Neuronal stem cell (in vitro differentiated cells): Measurements from ENCODE around the gene DMXL1.

ENCODE experiments used
- DNase-seq: peaks from one replicate; pipeline ENCODE4 v3.0.0-alpha.2; 2013; ENCODE audit warnings: low spot score
- H2AFZ ChIP-seq: one replicate; pipeline ENCODE4 v1.6.1; 2013; ENCODE audit warnings: mild to moderate bottlenecking, low read length, inconsistent platforms
- H2AK5ac ChIP-seq: 2 replicates; pipeline ENCODE4 v1.6.1; 2013; ENCODE audit warnings: low read depth, mild to moderate bottlenecking, inconsistent platforms, low read length, moderate library complexity, mixed read lengths
- H2BK120ac ChIP-seq: 2 replicates; pipeline ENCODE4 v1.6.1; 2013; ENCODE audit warnings: low read depth, mild to moderate bottlenecking, inconsistent platforms, low read length, moderate library complexity, mixed read lengths
- H2BK12ac ChIP-seq: one replicate; pipeline ENCODE4 v1.6.1; 2013; ENCODE audit warnings: low read length, inconsistent platforms
- H2BK15ac ChIP-seq: 2 replicates; pipeline ENCODE4 v1.6.1; 2013; ENCODE audit warnings: mild to moderate bottlenecking, low read length, inconsistent platforms, mixed read lengths
- H2BK5ac ChIP-seq: one replicate; pipeline ENCODE4 v1.6.1; 2013; ENCODE audit warnings: inconsistent platforms, mild to moderate bottlenecking, low read length, moderate library complexity
- H3K14ac ChIP-seq: one replicate; pipeline ENCODE4 v1.6.1; 2013; ENCODE audit warnings: low read length, inconsistent platforms
- H3K18ac ChIP-seq: 2 replicates; pipeline ENCODE4 v1.6.1; 2013; ENCODE audit warnings: low read length, inconsistent platforms
- H3K23ac ChIP-seq: 2 replicates; pipeline ENCODE4 v1.6.1; 2013; ENCODE audit warnings: low read depth, mild to moderate bottlenecking, mixed read lengths, low read length, inconsistent platforms; ENCODE audit not compliant: poor library complexity
- H3K27ac ChIP-seq: replicated peaks from 3 replicates; pipeline ENCODE4 v1.5.1; 2013; ENCODE audit warnings: low read length, inconsistent platforms
- H3K27me3 ChIP-seq, 3 experiments: 2 replicates each; pipeline ENCODE4 v1.6.1; 2013; ENCODE audit warnings: low read length in 3 of 3, mild to moderate bottlenecking in 2 of 3, inconsistent platforms in 1 of 3, low read depth in 1 of 3, mixed read lengths in 1 of 3, moderate library complexity in 1 of 3; ENCODE audit not compliant: control insufficient read depth in 3 of 3, insufficient read depth in 3 of 3
- H3K36me3 ChIP-seq, 2 donors: replicated peaks in 1 of 2; 2 replicates each; pipeline ENCODE4 v1.6.1; 2013; ENCODE audit warnings: low read length in 2 of 2; ENCODE audit not compliant: control insufficient read depth in 2 of 2, insufficient read depth in 2 of 2
- H3K4ac ChIP-seq: 2 replicates; pipeline ENCODE4 v1.6.1; 2013; ENCODE audit warnings: inconsistent platforms, mild to moderate bottlenecking, low read length, moderate library complexity
- H3K4me1 ChIP-seq, 2 donors: 1 replicate in 1 of 2; 2 replicates in 1 of 2; pipeline ENCODE4 v1.6.1; 2013; ENCODE audit warnings: low read length in 2 of 2, low read depth in 1 of 2; ENCODE audit not compliant: control insufficient read depth in 2 of 2, insufficient read depth in 1 of 2
- H3K4me2 ChIP-seq: one replicate; pipeline ENCODE4 v1.6.1; 2013; ENCODE audit warnings: mild to moderate bottlenecking, low read length, inconsistent platforms; ENCODE audit not compliant: insufficient read depth, poor library complexity, severe bottlenecking
- H3K4me3 ChIP-seq, 2 donors: 2 replicates each; pipeline ENCODE4 v1.5.1; 2013; ENCODE audit warnings: low read length in 2 of 2, mild to moderate bottlenecking in 2 of 2, inconsistent platforms in 1 of 2, moderate library complexity in 1 of 2
- H3K79me1 ChIP-seq: one replicate; pipeline ENCODE4 v1.6.1; 2013; ENCODE audit warnings: low read depth, mild to moderate bottlenecking, inconsistent platforms, low read length, moderate library complexity
- H3K9ac ChIP-seq: one replicate; pipeline ENCODE4 v1.6.1; 2013; ENCODE audit warnings: mild to moderate bottlenecking, low read depth, low read length, inconsistent platforms; ENCODE audit not compliant: poor library complexity
- H3K9me3 ChIP-seq, 2 donors: replicated peaks in 1 of 2; 2 replicates each; pipeline versions ENCODE3 to v1.6.1; 2013; ENCODE audit warnings: low read length in 2 of 2, mild to moderate bottlenecking in 2 of 2, inconsistent platforms in 1 of 2, low read depth in 1 of 2, mixed read lengths in 1 of 2, moderate library complexity in 1 of 2; ENCODE audit not compliant: control insufficient read depth in 2 of 2, insufficient read depth in 1 of 2
- H4K8ac ChIP-seq: one replicate; pipeline ENCODE4 v1.6.1; 2013; ENCODE audit warnings: low read depth, mild to moderate bottlenecking, inconsistent platforms, low read length, moderate library complexity
- H4K91ac ChIP-seq: one replicate; pipeline ENCODE4 v1.6.1; 2013; ENCODE audit warnings: low read length, low read depth, mild to moderate bottlenecking, inconsistent platforms; ENCODE audit not compliant: poor library complexity
- WGBS, 2 donors: extraction: QIAGEN DNeasy Blood & Tissue Kit; methylation state at CpG; one replicate each; pipeline ENCODE4 v1.1.7; 2013; ENCODE audit warnings: missing lambda C conversion rate in 2 of 2, mixed read lengths in 1 of 2; ENCODE audit not compliant: insufficient read length in 2 of 2, insufficient replicate concordance in 1 of 2; ENCODE audit errors: extremely low coverage in 2 of 2; 5-methylcytosine and 5-hydroxymethylcytosine counted together

Gene DMXL1

DNA sequence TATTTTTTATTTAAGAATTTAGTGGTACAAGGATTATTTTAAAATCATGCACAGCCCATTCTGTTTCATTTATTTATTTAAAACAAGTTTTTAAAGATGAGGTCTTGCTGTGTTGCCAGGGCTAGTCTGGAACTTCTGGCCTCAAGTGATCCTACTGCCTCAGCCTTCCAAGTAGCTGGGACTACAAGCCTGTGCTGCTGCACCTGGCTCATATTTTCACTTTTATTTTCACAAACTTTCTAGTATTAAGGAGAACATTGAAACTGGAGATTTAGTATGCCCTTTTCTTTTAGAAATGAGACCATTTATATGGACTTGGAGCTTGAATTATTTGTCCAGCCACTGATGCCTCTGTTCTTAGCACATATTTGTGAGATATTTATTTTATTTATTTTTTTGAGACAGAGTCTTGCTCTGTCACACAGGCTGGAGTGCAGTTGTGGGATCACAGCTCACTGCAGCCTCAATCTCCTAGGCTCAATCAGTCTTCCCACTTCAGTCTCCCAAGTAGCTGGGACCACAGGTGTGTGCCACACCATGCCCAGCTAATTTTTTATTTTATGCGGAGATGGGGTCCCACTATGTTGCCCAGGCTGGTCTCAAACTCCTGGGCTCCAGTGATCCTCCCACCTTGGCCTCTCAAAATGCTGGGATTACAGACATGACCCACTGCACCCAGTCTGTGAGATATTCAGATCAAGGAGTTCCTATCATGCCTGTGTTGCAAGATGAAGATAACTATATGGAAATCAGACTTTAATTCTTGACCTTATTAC lies 7.4 kb downstream of the DMXL1 start:
- no peak overlapping the region for H2BK15ac ChIP-seq
- H3K4ac ChIP-seq = no peak overlapping the region
- no peak overlapping the region for H2BK12ac ChIP-seq
- H3K27me3 ChIP-seq = no peaks in the 10 kb centered on the region
- no peak overlapping the region for H4K91ac ChIP-seq
- H2BK5ac ChIP-seq = no peak overlapping the region
- no peaks in the 10 kb centered on the region for H3K9me3 ChIP-seq
- no peak for DNase-seq
- H3K18ac ChIP-seq = no peak overlapping the region
- H2BK120ac ChIP-seq = no peak overlapping the region
- H3K23ac ChIP-seq = no peak overlapping the region
- no peak overlapping the region for H3K27ac ChIP-seq
- H3K36me3 ChIP-seq = no peaks in the 10 kb centered on the region
- H3K14ac ChIP-seq = no peak overlapping the region
- no peak overlapping the region for H3K9ac ChIP-seq
- H2AFZ ChIP-seq = no peak overlapping the region
- no peak overlapping the region for H2AK5ac ChIP-seq
- no peak overlapping the region for H3K4me3 ChIP-seq
- no CpG with 5 or more reads among the region's 1 CpG for WGBS, 2 donors
- no peaks in the 10 kb centered on the region for H3K79me1 ChIP-seq
- no peak overlapping the region for H3K4me2 ChIP-seq
- peaks cover 0 to 2% of the 10 kb centered on the region in 2 donors for H3K4me1 ChIP-seq
- H4K8ac ChIP-seq = no peak overlapping the region

DNA sequence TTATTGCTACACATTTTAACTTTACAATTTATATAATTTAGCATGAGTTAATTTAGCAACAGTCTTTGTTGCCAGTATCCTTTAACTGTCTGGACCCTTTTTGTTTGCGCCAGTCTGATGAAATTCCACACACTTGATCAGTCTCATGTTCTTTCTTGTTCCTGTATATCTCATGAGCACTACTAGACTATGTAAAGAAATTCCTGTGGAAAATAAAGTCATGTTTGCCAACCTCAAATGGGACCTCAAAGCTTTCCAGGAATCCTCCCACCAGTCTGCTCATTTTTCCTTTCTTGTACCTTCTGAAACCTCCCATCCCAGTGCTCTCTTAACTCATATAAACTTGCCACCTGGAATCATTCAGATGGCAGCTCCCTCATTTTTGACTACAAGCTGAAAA lies 8.0 kb downstream of the DMXL1 start:
- Histone ChIP-seq H4K8ac (no peak overlapping the region), H2BK12ac (no peak overlapping the region), H2AFZ (no peak overlapping the region), H3K4me3 (no peak overlapping the region), H4K91ac (no peak overlapping the region), H2AK5ac (no peak overlapping the region), H3K27me3 (no peaks in the 10 kb centered on the region), H3K36me3 (no peaks in the 10 kb centered on the region), H3K79me1 (no peaks in the 10 kb centered on the region), H3K9ac (no peak overlapping the region), H2BK120ac (no peak overlapping the region), H3K4me1 (peaks cover 0 to 2% of the 10 kb centered on the region in 2 donors), H3K14ac (no peak overlapping the region), H3K27ac (no peak overlapping the region), H3K23ac (no peak overlapping the region), H2BK5ac (no peak overlapping the region), H3K9me3 (no peaks in the 10 kb centered on the region), H3K18ac (no peak overlapping the region), H3K4me2 (no peak overlapping the region), H2BK15ac (no peak overlapping the region), H3K4ac (no peak overlapping the region)
- no CpG with 5 or more reads among the region's 1 CpG for WGBS, 2 donors
- DNase-seq = no peak

DNA sequence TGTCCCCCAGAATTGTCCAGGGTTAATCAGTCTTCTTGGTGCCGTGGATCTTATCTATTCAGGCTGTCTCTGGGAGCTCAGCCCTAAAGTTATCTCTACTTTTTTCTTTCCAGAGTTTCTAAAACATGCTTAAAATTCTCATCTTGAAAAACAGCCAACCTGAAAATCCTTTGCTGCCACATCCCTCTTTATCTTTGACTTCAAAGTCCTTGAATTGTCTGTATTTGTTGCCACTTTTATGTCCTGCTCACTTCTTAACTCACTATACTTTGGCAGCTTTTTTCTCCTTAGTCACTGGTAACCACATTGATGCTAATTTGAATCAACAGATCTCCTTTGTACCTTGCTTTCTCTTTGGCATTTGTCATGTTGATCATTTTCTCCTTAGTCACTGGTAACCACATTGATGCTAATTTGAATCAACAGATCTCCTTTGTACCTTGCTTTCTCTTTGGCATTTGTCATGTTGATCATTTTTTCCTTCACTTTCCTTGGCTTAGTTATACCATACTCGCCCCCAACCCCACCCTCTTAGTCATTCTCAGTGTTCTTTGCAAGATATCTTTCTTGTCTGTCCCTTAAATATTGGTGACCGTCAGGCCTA lies 8.5 kb downstream of the DMXL1 start:
- no peaks in the 10 kb centered on the region for H3K27me3 ChIP-seq
- H2BK12ac ChIP-seq = no peak overlapping the region
- no peak overlapping the region for H2BK5ac ChIP-seq
- no peaks in the 10 kb centered on the region for H3K79me1 ChIP-seq
- no CpG with 5 or more reads among the region's 3 CpGs for WGBS, 2 donors
- no peak for DNase-seq
- no peak overlapping the region for H3K4me2 ChIP-seq
- no peak overlapping the region for H4K8ac ChIP-seq
- H2BK120ac ChIP-seq = no peak overlapping the region
- H2AK5ac ChIP-seq = no peak overlapping the region
- H2BK15ac ChIP-seq = no peak overlapping the region
- peaks cover 0 to 2% of the 10 kb centered on the region in 2 donors for H3K4me1 ChIP-seq
- H3K4me3 ChIP-seq = no peak overlapping the region
- no peaks in the 10 kb centered on the region for H3K9me3 ChIP-seq
- H3K18ac ChIP-seq = no peak overlapping the region
- no peak overlapping the region for H3K27ac ChIP-seq
- H3K36me3 ChIP-seq = no peaks in the 10 kb centered on the region
- H3K23ac ChIP-seq = no peak overlapping the region
- no peak overlapping the region for H3K4ac ChIP-seq
- no peak overlapping the region for H4K91ac ChIP-seq
- H3K9ac ChIP-seq = no peak overlapping the region
- H3K14ac ChIP-seq = no peak overlapping the region
- H2AFZ ChIP-seq = no peak overlapping the region

DNA sequence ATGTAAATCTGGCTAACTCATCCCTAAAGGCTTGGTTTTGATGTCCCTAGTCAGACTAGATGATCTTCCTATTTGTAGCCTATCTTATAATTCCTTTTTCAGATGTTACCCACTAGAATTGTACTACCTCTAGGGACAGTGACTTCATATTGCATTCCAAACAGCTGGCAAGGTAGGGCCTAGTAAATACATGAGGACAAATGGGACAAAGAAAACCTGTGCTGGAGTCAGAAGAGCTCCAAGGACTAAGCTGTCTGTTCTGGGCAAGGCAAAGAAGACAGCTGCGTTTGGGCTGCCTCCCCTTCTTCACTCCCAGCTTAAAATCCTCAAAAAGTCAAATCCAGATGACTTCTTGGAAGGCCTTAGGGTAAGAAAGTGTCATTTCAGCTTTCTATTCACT lies 10.0 kb downstream of the DMXL1 start:
- Histone ChIP-seq H3K18ac (no peak overlapping the region), H2AK5ac (no peak overlapping the region), H2AFZ (no peak overlapping the region), H4K8ac (no peak overlapping the region), H2BK12ac (no peak overlapping the region), H2BK120ac (no peak overlapping the region), H3K9ac (no peak overlapping the region), H2BK15ac (no peak overlapping the region), H3K9me3 (no peaks in the 10 kb centered on the region), H4K91ac (no peak overlapping the region), H3K4ac (no peak overlapping the region), H2BK5ac (no peak overlapping the region), H3K23ac (no peak overlapping the region), H3K27me3 (no peaks in the 10 kb centered on the region), H3K4me2 (no peak overlapping the region), H3K4me3 (no peak overlapping the region), H3K4me1 (peaks cover 0 to 2% of the 10 kb centered on the region in 2 donors), H3K36me3 (no peaks in the 10 kb centered on the region), H3K79me1 (no peaks in the 10 kb centered on the region), H3K27ac (no peak overlapping the region), H3K14ac (no peak overlapping the region)
- no CpG with 5 or more reads among the region's 1 CpG for WGBS, 2 donors
- no peak for DNase-seq
